Keratinocyte (primary cell): Measurements from ENCODE around the gene COPG1. TPM values are rescaled to one million over a fixed set of nuclear protein-coding genes. Genes with fewer than 3 reads are reported as not detected.

Source experiments
- DNase-seq: peaks from one replicate; pipeline ENCODE4 v3.0.0-alpha.2; 2011; ENCODE audit warnings: low read depth, missing footprints, low spot score
- FAIRE-seq: peaks from 2 replicates; lab custom pipeline; 2011; peaks lifted over from hg19 to GRCh38; lab: Jason Lieb, UNC
- H2AFZ ChIP-seq: 2 replicates; pipeline ENCODE4 v1.6.0; 2012; ENCODE audit warnings: low read length, control low read depth, inconsistent platforms; ENCODE audit not compliant: control insufficient read depth
- H3K27ac ChIP-seq: 2 replicates; pipeline ENCODE4 v1.5.1; 2011; ENCODE audit warnings: low read length; ENCODE audit not compliant: control insufficient read depth, insufficient read depth
- H3K27me3 ChIP-seq: 3 replicates; pipeline ENCODE4 v1.6.0; 2011; ENCODE audit warnings: low read length; ENCODE audit not compliant: control insufficient read depth, insufficient read depth; ENCODE audit errors: extremely low read depth
- H3K36me3 ChIP-seq, 2 experiments: 2 replicates in 1 of 2; 3 replicates in 1 of 2; pipeline ENCODE4 v1.5.1; 2011; ENCODE audit warnings: low read length in 2 of 2, mild to moderate bottlenecking in 1 of 2; ENCODE audit not compliant: control insufficient read depth in 2 of 2, insufficient read depth in 2 of 2; ENCODE audit errors: extremely low read depth in 1 of 2
- H3K4me1 ChIP-seq: 3 replicates; pipeline ENCODE4 v1.5.1; 2011; ENCODE audit warnings: low read length; ENCODE audit not compliant: control insufficient read depth, insufficient read depth; ENCODE audit errors: extremely low read depth
- H3K4me2 ChIP-seq: 3 replicates; pipeline ENCODE4 v1.6.0; 2011; ENCODE audit warnings: low read depth, low read length; ENCODE audit not compliant: control insufficient read depth, insufficient read depth; ENCODE audit errors: extremely low read depth
- H3K4me3 ChIP-seq, 3 experiments: fragments of 200-600 bp in 1 of 3; sonication (generic) in 1 of 3; 2 replicates in 2 of 3; 3 replicates in 1 of 3; pipeline ENCODE4 v1.5.1; 2011 to 2016; ENCODE audit warnings: low read length in 3 of 3, mild to moderate bottlenecking in 3 of 3, control low read depth in 2 of 3, inconsistent platforms in 1 of 3, low read depth in 1 of 3, mixed read lengths in 1 of 3, mixed run types in 1 of 3, moderate library complexity in 1 of 3; ENCODE audit not compliant: control insufficient read depth in 2 of 3, insufficient read depth in 2 of 3; ENCODE audit errors: extremely low read depth in 1 of 3
- H3K79me2 ChIP-seq: 2 replicates; pipeline ENCODE4 v1.6.0; 2012; ENCODE audit warnings: low read length; ENCODE audit not compliant: control insufficient read depth, insufficient read depth
- H3K9ac ChIP-seq: 3 replicates; pipeline ENCODE4 v1.6.0; 2011; ENCODE audit warnings: low read length; ENCODE audit not compliant: control insufficient read depth, insufficient read depth; ENCODE audit errors: extremely low read depth
- H3K9me1 ChIP-seq: 3 replicates; pipeline ENCODE4 v1.6.0; 2011; ENCODE audit warnings: low read length; ENCODE audit not compliant: control insufficient read depth, insufficient read depth; ENCODE audit errors: extremely low read depth
- H3K9me3 ChIP-seq: 2 replicates; pipeline ENCODE4 v1.5.1; 2012; ENCODE audit warnings: low read depth, low read length; ENCODE audit not compliant: control insufficient read depth
- H4K20me1 ChIP-seq: 3 replicates; pipeline ENCODE4 v1.6.0; 2011; ENCODE audit warnings: low read length; ENCODE audit not compliant: control insufficient read depth, insufficient read depth; ENCODE audit errors: extremely low read depth
- CTCF ChIP-seq, 3 experiments: IDR thresholded peaks in 1 of 3; conservative IDR thresholded peaks in 1 of 3; optimal IDR thresholded peaks in 1 of 3; 2 replicates in 2 of 3; 3 replicates in 1 of 3; pipeline versions ENCODE3 to v1.5.1; 2011; ENCODE audit warnings: low read length in 3 of 3, mild to moderate bottlenecking in 3 of 3, moderate library complexity in 2 of 3, control low read depth in 1 of 3, inconsistent platforms in 1 of 3; ENCODE audit not compliant: insufficient read depth in 2 of 3; ENCODE audit errors: extremely low read depth in 1 of 3
- EZH2 ChIP-seq: IDR thresholded peaks from one replicate; pipeline ENCODE4 v1.6.1; 2012; ENCODE audit warnings: inconsistent platforms, mild to moderate bottlenecking, low read length, moderate library complexity
- dilution Hi-C: fragments of 300-500 bp; cut with MboI; formaldehyde crosslinking; loops from one replicate; pipeline ENCODE4 v1.7.0; 2020; ENCODE audit warnings: low sequenced_read_pairs; ENCODE audit not compliant: extremely low pct_ligation_motif_present
- polyA plus RNA-seq, 5 experiments: library from polyadenylated mRNA; depleted of rRNA in 3 of 5; stranded (reverse) in 3 of 5; stranded (forward) in 1 of 5; unstranded in 1 of 5; fragments of >200 nt; gene quantifications; 1 replicate in 1 of 5; 2 replicates in 3 of 5; 3 replicates in 1 of 5; pipeline versions ENCODE4 v1.2.1 to v1.2.3, GENCODE V29; 2011 to 2012; ENCODE audit warnings: missing spikeins in 2 of 5, low read depth in 1 of 5, low replicate concordance in 1 of 5

Gene COPG1
- polyA plus RNA-seq, 1 donor (not counting 4 experiments of a cell fraction or from before 2014, with no cell fraction given), result 65.5 TPM

DNA sequence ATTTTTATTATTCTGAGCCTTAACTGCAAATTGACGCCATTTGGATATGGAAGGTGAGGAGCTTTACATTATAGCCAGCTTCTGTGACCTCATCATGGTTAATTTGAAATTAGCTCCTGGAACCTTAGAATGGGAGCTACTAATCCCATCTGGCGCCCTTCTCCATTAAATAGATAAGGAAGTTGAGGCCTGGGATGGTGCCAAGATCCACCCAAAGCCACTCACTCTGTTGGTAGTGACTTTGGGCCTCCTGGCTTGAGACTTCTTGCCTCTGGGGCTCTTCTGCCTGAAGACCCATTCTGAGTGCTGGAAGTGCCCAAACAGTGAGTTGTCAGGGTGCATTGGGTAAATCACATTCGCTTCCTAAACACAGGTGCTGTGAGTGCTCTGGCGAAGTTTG is 17.2 kb downstream of the COPG1 start:
- Histone ChIP-seq H2AFZ (no peak overlapping the region), H3K36me3 (peaks cover 44 to 61% of the 10 kb centered on the region in 2 experiments), H3K9me3 (no peaks in the 10 kb centered on the region), H3K4me1 (peaks cover 6% of the 10 kb centered on the region), H3K27me3 (no peaks in the 10 kb centered on the region), H3K4me3 (no peak overlapping the region), H3K9me1 (no peaks in the 10 kb centered on the region), H3K4me2 (no peak overlapping the region), H3K79me2 (no peaks in the 10 kb centered on the region), H3K27ac (no peak overlapping the region), H3K9ac (no peak overlapping the region), H4K20me1 (no peaks in the 10 kb centered on the region)
- dilution Hi-C loops, result no loop called here
- DNase-seq, result no peak
- FAIRE-seq, result no peak
- TF ChIP-seq EZH2 (no peak), CTCF (optimal IDR thresholded peaks at IDR 0.05 in 1 of 3, IDR thresholded peaks at IDR 0.05 in 1 of 3, conservative IDR thresholded peaks at IDR 0.05 in 1 of 3; ENCODE audit: extremely low read depth in 1 of 3, insufficient read depth in 2 of 3, low read length in 3 of 3) (no peak)

DNA sequence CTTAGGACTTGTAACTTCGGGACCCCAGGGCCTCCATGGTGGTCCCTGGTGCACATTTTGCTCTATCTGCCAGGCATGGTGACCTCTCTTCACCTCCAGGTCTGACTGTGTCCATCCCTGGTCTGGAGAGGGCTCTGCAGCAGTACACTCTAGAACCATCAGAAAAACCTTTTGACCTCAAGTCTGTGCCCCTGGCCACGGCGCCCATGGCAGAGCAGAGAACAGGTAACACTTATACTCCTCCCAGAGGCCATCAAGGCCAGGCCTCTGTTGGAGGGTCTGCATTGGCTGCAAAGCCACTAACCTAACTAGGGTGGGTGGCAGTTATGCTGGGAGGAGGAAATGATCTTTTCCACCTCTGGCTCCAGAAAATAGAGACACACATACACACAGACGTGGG is 19.0 kb downstream of the COPG1 start:
- DNase-seq (no peak), FAIRE-seq (no peak)
- H3K9me3 ChIP-seq, result no peaks in the 10 kb centered on the region
- no peak overlapping the region for H3K4me2 ChIP-seq
- H3K27ac ChIP-seq, result no peak overlapping the region
- no peaks in the 10 kb centered on the region for H3K79me2 ChIP-seq
- dilution Hi-C loops, result no loop called here
- H3K4me3 ChIP-seq, result no peak overlapping the region
- no peak overlapping the region for H3K9ac ChIP-seq
- TF ChIP-seq EZH2 (no peak), CTCF (optimal IDR thresholded peaks at IDR 0.05 in 1 of 3, IDR thresholded peaks at IDR 0.05 in 1 of 3, conservative IDR thresholded peaks at IDR 0.05 in 1 of 3; ENCODE audit: extremely low read depth in 1 of 3, insufficient read depth in 2 of 3, low read length in 3 of 3) (no peak)
- H3K36me3 ChIP-seq, result peaks cover 51 to 72% of the 10 kb centered on the region in 2 experiments
- no peak overlapping the region for H2AFZ ChIP-seq
- peaks cover 6% of the 10 kb centered on the region for H3K4me1 ChIP-seq
- no peaks in the 10 kb centered on the region for H3K27me3 ChIP-seq
- H3K9me1 ChIP-seq, result no peaks in the 10 kb centered on the region
- H4K20me1 ChIP-seq, result no peaks in the 10 kb centered on the region
